ELF-1 (cell line): Measurements from ENCODE around the gene RBM34.

Experiments
- DNase-seq: peaks from one replicate; pipeline ENCODE4 v3.0.0-alpha.2; 2016; ENCODE audit warnings: low read depth, low spot score

Gene RBM34

DNA sequence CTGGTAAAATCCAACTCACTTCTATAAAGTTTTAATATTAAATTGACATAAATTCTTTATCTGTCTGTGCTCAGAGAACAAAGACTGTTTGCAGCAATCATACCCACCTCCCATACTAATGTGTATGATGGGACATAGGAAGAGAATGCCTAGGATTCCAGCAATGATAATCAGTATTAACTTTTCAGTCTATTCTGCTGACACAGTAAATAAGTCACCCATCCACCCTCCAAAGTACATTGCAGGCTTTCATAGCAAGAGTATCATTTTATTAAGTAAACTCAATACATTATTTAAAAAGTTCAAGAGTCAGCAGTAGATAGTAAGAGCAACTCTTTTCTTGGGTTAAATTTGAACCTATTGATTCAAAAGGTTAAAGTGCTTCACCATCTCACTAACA is 8.8 kb downstream of the RBM34 start:
- DNase-seq = no peak

- no peak for DNase-seq
Measured at GRCh38 chr1:235151033-235151432, 10.0 kb downstream of the RBM34 start.

DNA sequence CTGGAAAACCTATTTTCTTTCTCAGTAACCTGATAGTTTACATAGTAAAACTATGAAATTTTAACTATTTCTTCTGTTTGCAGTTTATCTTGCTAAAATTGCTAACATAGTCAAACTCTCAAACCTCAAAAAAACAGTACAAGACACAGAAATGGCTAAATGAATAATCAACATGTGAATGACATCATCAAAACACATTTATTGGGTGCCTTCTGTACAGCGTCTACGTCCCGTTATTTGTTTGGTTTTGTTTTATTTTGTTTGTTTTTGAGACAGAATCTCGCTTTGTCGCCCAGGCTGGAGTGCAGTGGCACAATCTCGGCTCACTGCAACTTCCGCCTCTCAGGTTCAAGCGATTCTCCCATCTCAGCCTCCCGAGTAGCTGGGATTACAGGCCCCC is 11.2 kb downstream of the RBM34 start:
- no peak for DNase-seq

DNA sequence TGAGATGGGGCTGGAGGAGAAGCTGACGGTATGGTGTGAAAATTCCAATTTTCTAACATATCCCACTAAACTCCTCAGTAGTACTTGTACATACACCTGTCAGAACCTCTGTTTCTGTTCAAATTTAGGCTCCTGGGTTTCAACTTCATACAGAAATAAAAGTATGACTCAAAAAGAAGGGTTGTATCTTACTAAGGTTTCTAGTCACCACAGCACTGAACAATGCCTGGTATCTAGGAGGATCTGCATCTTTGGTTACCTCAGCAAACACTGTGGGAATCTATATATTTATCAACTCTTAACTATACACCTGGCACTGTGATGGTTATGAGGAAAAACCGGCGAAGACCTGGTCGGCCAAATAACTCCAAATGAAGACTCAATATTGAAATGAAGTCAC is 13.8 kb downstream of the RBM34 start:
- no peak for DNase-seq

DNA sequence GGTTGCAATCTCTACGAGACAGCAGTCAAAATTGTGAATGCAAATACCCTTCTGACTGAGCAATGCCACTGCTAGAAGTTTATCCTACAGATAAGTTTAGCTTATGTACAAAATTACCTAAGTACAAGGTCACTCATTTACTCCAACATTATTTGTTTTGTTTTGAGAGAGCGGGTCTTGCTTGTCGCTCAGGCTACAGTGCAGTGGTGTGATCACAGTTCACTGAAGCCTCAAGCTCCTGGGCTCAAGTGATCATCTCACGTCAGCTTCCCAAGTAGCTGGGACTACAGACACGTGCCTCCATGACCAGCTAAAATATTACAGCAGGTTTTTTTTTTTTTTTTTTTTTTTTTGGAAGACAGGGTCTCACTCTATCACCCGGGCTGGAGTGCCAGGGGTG is 15.4 kb downstream of the RBM34 start:
- DNase-seq = no peak

DNA sequence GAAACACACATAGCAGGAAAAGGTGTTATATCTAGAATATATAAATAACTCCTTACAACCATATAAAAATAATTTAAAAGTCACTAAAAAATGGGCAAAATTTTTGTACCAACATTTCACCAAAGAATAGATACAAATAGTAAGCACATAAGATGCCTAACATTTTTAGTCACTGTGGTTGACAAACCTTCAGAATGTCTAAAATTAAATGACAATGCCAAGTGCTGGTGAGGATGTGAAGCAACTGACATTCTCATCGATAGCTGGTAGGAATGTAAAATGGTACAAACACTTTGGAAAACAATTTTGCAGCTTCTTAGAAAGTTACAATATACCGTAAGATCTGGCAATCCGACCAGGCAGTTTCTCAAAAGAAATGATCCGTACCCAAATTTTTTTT is 18.1 kb downstream of the RBM34 start:
- no peak for DNase-seq

DNA sequence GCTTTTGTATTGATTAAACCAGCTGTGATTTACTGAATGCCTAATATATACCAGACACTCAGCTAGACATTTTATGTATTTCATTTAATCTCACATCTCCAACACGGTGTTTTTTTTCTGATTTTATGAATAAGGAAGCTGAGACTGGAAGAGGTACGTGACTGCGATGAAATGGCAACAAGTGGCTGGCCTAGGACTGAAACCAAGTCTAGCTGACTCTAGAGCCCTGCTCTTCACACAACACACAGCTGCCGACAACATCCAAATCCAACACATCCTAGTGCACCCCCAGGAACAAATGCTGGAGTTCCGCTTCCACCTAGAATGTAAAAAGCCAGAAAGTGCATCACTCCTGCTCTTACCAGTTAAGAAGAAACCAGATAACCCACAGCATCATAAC is 21.7 kb downstream of the RBM34 start:
- no peak for DNase-seq

DNA sequence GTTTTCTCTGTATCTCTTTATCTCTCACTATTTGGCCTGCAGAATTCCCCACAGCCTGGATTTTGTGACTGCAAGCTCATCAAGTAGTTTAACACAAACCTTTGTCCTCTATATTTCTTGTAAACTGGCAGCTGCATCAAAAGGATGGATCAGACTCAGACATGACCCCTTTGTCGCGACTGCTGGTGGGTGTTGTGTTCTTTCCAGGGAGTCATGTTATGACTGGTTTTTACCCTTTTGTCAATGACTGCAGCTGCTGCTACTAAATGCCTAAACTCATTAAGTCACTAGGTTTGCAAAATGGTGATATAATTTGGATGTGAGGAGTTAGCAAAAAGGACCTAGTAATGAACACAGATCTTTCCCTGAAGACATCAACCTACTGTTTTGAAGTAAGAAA is 22.2 kb downstream of the RBM34 start:
- DNase-seq = no peak

- no peak for DNase-seq
Measured at GRCh38 chr1:235136111-235136510, 24.9 kb downstream of the RBM34 start.

DNA sequence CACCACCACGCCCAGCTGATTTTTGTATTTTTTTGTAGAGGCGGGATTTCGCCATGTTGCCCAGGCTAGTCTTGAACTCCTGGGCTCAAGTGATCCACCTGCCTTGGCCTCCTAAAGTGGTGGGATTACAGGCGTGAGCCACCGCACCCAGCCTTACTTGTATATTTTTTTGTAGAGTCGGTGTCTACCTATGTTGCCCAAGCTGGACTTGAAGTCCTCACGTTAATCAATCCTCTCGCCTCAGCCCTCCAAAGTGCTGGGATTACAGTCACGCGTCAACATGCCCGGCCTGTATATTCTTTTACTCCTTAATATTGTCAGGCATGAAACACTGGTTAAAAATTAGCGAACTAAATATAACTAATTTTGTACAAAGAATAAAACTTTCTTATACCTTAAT is 26.9 kb downstream of the RBM34 start:
- DNase-seq = no peak

DNA sequence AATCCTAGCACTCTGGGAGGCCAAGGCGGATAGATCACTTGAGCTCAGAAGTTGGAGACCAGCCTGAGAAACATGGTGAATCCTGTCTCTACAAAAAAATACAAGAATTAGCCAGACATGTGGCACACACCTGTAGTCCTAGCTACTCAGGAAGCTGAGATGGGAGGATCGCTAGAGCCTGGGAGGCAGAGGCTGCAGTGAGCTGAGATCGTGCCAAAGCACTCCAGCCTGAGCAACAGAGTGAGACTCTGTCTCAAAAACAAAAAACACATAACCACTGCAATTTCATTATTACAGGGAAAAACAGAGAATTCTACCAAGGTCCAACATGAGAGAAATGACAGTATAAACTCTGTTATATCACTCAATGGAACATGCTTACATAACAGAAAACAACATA is 28.0 kb downstream of the RBM34 start:
- no peak for DNase-seq

DNA sequence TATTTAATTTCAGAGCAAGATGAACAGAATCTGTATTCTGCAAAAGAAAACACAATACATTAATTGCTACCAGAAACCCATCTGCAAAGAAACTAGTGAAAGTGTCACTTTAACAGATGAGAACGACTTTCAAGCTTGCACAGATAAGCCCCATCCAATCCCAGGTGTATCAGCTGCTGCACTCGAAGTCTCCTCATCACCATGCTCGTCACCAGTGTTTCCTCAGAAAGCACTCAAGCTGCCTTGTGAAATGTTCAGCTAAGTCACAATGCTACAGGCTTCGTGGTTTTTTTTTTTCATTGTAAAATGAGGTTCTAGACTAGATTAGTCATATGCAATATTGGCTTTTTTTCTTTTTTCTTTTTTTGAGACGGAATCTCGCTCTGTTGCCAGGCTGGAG is 29.1 kb downstream of the RBM34 start:
- DNase-seq = no peak

DNA sequence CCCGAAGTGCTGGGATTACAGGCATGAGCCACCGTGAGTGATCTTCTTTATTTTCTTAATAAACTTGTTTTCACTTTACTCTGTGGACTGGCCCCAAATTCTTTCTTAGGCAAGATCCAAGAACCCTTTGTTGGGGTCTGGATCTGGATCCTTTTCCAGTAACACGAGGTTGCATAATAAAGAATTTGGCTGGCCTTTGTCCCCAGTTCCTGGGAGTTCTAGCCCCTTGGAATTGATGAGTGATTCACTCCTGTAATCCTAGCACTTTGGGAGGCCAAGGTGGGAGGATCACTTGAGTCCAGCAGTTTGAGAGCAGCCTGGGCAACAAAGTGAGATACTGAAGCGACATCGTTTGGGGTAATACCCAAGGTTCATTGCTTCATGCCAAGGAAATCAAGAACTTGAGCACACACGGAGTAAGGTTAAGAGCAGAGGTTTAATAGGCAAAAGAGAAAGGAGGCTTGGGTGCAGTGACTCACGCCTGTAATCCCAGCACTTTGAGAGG is 30.2 kb downstream of the RBM34 start:
- DNase-seq = no peak

DNA sequence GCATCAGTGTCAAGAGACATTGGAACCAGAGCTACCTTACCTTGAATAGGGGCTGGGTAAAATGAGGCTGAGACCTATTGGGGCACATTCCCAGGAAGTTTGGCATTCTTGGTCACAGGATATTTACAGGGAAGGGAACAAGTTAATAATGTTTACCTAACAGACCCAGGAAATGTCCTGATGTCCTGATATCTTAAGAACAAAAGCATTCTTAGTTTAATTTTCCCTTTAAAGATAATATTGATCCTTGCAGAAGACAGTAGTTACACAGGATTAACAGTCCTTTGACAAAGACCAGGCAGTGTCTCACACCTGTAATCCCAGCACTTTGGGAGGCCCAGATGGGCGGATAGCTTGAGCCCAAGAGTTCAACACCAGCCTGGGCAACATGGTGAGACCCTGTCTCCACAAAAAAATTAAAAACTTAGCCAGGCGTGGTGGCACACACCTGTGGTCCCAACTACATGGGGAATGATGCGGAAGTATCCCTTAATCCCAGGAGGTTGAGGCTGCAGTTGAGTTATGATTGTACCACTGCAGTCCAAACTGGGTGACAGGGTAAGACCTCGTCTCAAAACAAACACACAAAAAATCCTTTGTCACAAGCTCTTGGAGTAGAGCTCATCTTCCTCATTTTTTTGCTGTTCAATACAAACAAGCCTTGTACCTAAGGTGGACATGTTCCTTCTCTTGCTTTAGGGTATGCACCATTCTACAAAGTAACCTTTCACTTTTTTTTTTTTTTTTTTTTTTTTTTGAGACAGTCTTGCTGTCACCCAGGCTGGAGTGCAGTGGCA is 31.1 kb downstream of the RBM34 start:
- DNase-seq = no peak

DNA sequence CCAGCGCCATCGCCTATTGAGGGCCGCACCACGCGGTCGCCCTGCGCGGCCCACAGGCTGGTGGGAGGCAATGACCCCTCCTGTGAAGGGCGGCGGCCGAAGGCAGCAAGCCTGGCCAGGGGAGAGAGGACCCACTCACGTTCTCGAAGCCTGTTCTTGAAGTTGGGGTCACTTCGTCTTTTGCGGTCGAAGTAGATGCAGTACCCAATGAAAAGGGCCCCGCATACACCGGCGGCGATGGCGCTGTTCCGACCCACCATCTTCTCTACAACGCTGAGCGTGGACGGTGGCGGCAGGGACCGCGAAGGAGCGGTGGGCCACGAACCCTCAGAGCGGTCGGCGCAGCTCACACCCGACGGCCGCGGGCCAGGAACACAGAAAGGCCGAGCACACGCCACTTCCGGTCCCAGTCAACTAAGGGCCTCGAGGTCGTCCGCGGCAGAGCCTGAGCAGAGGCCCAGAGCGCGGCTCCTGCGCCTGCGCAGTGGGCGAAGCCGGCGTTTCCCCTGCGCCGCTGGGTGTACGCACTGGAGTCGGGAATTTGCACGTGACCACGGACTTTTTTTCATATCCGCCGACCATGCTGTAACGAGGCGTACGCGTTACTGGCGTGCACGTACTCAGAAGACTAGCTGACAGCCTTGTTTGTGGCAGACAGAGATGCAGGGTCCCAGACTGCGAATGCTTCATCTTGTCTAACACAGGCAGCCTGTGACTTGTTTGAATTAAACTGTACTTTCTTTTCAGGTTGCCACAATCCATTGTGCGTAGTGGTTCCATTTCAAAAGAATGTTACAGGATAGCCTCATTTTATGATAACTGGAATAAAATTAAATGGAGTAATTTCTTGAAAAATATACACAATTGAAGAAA is 32.4 kb downstream of the RBM34 start, which contains the start of gene TOMM20:
TOMM20 (minus strand) TSS at position 382 of the 873 bp plus-strand sequence; CDS start at position 260, 122 bp downstream.
- peak; percentile 99 for DNase-seq

DNA sequence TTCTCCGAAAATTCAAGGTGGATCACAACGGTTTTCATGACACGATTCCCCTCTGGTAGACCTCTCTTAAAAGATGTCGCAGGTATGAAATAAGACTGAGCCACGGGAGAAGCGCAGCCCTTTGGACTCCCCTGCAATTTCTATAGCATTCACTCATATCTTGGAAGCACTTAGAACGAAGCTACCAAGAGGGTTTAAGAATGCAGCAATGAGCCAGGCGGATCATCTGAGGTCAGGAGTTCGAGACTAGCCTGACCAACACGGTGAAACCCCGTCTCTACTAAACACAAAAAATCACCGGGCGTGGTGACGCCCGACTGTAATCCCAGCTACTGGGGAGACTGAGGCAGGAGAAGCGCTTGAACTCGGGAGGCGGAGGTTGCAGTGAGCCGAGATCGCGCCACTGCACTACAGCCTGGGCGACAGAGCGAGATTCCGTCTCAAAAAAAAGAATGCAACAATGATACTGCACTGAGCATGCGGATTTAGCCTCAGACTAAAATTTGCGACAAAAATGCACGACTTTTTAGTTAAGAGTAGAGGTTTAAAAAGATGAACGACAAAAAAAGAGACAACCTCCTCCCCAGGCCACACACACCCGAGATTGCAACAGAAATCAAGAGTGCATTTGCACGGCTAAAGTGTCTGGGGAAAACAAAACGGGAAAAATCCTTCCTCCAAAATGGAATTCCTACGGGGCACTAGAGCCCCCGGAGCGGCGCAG is 33.2 kb downstream of the RBM34 start:
- no peak for DNase-seq

DNA sequence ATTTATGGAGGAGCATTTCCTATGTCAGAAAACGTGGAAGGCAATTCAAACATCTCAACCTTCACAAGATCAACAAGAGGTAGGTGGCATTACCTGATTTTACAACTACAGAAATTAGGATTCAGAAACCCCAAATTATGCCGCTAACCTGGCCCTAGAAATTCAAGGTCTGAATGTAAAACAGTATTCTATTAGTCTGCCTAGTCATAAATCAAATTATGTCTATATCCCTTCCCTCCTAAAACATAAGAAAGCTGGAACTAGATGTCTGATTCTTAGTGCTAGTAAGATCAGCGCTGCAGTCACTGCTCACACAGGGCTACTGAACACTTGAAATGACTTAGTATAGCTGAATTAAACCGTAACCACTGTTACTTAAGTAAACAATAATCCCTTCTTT is 33.8 kb downstream of the RBM34 start:
- no peak for DNase-seq

DNA sequence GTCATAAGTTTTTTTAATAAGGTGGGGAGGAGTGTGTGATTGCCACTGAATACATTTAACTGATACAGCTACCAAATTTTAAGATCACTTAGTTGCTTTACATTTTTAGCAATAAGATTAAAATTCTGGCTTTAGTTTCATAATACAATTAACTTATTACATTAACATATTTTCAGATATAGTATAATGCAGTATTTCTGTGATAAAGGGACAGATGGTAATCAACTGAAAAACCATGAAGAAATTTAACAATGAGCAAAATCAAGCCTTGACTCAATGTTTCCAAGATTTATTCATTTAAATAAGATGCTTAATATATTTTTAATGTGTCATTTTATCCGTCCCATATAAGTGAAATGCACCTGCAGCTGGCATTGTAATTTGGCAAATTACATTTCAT is 36.4 kb downstream of the RBM34 start:
- no peak for DNase-seq

DNA sequence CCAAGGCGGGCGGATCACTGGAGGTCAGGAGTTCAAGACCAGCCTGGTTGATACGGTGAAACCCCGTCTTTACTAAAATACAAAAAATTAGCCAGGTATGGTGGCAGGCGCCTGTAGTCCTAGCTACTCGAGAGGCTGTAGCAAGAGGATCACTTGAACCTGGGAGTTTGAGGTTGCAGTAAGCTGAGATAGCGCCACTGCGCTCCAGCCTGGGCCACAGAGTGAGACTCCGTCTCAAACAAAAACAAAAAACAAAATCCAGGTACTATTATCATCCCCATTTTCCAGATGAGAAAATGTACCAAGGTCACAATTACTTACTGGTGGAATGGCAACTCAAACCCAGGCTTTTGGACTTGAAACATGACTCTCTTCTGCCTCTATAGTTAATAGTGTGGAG is 36.9 kb downstream of the RBM34 start:
- DNase-seq = no peak

GRCh38 chr1:235122348-235122747 is 38.7 kb downstream of the RBM34 start:
- no peak for DNase-seq

DNA sequence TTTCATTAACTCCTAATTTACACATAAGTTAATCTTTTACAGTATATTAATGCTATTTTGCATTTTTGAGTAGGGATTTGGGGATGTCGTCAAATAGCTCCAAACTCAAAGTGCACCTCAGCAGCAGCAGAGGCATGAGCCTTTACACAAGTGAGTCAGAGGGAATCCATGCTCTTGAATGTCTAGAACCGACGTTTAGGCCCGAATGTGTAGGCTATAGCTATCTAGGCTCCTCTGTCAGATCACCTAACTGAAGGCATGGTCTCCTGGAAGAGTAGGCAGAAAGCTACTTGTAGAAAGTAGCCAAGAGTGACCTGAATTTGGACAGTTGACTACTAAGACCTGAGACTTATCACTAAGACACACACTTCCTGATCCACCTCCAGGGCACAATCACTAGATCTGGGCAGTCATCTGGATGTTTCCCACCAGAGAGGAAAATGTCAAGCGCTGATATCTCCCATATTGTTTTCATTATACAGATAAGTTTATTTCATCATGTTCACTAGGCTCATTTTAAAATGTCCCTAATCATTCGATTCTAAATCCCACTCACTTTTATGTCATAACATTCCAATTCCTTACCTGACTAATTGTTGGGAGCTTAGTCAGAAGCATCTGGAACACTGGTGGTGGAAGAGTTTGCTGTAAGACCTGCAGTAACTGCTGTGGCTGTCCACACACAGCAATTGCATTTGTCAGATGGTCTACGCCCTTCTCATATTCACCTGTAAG is 47.7 kb downstream of the RBM34 start:
- DNase-seq = no peak
